Fibroblast of the aortic adventitia (primary cell): ENCODE results near the gene FOXRED2. TPM values are rescaled to one million over a fixed set of nuclear protein-coding genes. Genes with fewer than 3 reads are reported as not detected.
A peak's percentile ranks its signal among the peaks of the same experiment; 100 is the strongest.
"Not testable (repeated sequence)": the region's sequence is repeated elsewhere in the genome, so short reads cannot be mapped to it uniquely, and the experiment has no call there.

ENCODE experiments used
- DNase-seq: peaks from one replicate; pipeline ENCODE4 v3.0.0-alpha.2; 2010; ENCODE audit warnings: low read depth
- H3K4me3 ChIP-seq: 2 replicates; pipeline ENCODE4 v1.5.1; 2011; ENCODE audit warnings: low read depth, mild to moderate bottlenecking, control low read depth, low read length, moderate library complexity
- total RNA-seq: library from RNA; depleted of rRNA; stranded (reverse); fragments of >200 nt; gene quantifications from 2 replicates; pipeline ENCODE4 v1.2.3, GENCODE V29; 2012; ENCODE audit warnings: low replicate concordance
- TF ChIP-seq, protein P1 (sequence below): IDR thresholded peaks from 2 replicates; pipeline ENCODE4 v1.5.1; 2011; ENCODE audit warnings: mild to moderate bottlenecking, low read length, control low read depth, inconsistent platforms; ENCODE audit not compliant: insufficient read depth

The FOXRED2 gene
- total RNA-seq, 1 donor = 27.8 TPM

DNA sequence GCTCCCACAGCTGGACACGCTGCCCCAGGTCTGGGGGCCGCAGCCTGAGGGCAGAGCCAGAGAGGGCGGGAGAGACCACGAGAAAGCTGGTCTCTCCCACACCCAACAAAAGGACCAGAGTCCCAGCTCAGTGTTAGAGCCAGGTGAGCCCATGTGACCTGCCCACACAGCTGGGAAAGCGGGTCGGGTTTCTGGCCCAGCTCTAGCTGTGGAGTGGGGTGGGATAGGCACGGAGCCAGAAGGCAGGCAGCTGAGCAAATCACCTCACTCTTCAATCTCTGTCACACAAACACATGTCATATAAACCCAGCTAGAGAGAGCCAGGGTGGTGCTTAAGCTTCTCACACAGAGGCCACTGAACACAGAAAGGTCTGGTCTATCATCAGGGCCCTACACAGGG lies 29.9 kb upstream of the FOXRED2 start:
- no peak overlapping the region for H3K4me3 ChIP-seq
- DNase-seq = no peak
- TF ChIP-seq, protein P1, sequence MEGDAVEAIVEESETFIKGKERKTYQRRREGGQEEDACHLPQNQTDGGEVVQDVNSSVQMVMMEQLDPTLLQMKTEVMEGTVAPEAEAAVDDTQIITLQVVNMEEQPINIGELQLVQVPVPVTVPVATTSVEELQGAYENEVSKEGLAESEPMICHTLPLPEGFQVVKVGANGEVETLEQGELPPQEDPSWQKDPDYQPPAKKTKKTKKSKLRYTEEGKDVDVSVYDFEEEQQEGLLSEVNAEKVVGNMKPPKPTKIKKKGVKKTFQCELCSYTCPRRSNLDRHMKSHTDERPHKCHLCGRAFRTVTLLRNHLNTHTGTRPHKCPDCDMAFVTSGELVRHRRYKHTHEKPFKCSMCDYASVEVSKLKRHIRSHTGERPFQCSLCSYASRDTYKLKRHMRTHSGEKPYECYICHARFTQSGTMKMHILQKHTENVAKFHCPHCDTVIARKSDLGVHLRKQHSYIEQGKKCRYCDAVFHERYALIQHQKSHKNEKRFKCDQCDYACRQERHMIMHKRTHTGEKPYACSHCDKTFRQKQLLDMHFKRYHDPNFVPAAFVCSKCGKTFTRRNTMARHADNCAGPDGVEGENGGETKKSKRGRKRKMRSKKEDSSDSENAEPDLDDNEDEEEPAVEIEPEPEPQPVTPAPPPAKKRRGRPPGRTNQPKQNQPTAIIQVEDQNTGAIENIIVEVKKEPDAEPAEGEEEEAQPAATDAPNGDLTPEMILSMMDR = no peak

DNA sequence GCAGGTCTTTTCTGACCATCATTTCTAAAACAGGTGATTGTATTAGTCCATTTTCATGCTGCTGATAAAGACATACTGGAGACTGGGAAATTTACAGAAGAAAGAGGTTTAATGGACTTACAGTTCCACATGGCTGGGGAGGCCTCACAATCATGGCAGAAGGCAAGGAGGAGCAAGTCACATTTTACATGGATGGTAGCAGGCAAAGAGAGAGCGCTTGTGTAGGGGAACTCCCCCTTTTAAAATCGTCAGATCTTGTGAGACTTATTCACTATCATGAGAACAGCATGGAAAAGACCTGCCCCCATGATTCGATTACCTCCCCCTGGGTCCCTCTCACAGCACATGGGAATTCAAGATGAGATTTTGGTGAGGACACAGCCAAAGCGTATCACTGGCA lies 26.5 kb upstream of the FOXRED2 start:
- H3K4me3 ChIP-seq, DNase-seq: not testable (repeated sequence)

DNA sequence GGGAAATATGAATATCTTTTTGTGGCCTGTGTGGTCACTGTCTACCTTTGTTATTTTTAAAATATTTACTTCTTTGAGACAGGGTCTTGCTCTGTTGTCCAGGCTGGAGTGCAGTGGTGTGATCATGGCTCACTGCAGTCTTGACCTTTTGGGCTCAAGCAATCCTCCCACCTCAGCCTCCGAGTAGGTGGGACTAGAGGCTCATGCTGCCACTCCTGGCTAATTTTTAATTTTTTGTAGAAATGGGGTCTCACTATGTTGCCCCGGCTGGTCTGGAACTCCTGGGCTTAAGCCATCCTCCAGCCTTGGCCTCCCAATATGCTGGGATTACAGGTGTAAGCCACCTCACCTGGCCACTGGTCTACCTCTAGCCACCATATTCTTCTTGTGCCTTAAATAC lies 25.6 kb upstream of the FOXRED2 start:
- TF ChIP-seq, protein P1 = no peak
- DNase-seq = no peak
- H3K4me3 ChIP-seq = no peak overlapping the region

DNA sequence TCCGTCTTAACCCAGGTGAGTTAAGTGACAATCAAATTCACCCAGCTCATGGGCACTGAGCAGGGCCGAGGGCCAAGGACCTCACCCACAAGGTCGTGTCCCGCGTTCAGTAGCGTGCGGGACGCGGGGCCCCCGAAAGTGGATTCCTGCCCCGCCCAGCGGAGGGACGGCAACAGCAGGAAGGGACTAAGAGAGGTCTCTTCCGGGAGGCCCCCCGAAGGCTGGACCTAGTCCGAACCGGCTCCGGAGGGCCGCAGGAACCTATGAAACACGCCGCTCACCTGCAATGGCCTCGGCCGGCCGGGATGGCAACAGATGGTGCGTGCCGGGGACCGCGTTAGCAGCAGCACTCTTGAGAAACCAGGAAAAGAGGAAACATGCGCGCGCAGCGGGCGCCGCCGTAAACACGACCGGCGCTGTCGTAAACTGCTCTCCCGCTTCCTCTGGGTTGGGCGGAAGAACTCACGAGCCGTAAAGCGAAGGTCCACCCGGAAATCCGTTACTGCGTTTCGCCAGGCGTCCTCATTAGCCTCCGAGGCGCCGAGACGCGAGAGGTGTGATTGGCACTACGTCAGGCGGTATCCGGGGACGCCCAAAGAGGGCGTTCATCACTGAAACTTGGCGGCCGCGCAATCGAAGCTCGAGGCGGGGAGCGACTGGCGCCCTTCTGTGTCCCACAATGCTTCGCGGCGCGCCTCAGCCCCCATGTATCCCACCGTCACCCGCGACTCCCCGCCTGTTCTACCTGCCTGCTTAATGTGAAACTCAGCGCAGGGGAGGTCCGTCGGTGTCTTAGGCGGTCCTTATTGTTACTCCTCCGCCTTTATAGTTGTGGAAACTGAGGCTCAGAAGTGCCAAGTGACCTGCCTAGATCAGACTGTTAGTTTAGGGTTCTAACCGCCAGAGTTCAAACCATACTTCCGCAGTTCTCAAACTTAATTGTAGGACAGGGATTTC lies 22.2 kb upstream of the FOXRED2 start, which contains the start of gene EIF3D:
Gene EIF3D (minus strand): TSS at position 372 of the 957 bp plus-strand sequence. CDS start 3,045 bp downstream, outside the sequence.
- DNase-seq = peak; percentile 99
- TF ChIP-seq, protein P1 = no peak
- peak within 1 kb of the TSS; percentile 90 for H3K4me3 ChIP-seq

DNA sequence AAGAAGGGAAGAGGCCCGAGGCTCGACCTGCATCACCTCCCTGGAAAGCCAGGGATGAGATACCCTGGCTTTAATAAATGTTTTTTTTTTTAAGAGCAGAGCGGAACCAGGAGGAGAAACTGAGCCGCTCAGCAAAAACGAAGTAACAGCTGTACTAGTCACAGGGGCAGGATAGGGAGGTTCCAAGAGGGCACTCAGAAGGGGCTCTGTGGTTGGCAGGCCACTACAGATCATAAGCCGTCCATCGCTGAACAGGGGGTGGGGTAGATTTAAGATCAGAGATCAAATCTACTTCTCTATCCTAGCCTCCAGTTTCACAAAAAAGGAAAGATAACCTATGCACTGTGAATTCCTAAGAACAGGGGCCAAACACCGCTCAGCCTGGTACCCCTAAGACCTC lies 21.5 kb upstream of the FOXRED2 start:
- TF ChIP-seq, protein P1 = no peak
- H3K4me3 ChIP-seq = peak overlapping the region; percentile 90
- no peak for DNase-seq

DNA sequence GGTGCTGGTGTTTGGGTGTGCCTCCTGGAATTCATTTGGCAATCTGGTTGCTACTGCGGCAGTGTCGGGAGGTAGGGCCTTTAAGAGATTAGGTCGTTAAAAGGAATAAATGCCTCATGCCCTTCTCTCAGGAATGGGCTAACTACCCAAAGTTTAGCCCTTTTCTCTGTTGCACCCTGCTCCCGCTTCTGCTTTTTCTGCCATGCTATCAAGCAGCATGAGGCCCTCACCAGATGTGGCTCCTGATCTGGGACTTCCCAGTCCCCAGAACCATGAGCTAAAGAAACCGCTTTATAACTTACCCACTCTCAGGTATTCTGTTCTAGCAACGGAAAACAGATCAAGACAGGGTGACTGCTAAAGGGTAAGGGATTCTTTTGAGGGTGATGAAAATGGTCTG lies 15.8 kb upstream of the FOXRED2 start:
- DNase-seq = no peak
- no peak overlapping the region for H3K4me3 ChIP-seq
- TF ChIP-seq, protein P1 = no peak

DNA sequence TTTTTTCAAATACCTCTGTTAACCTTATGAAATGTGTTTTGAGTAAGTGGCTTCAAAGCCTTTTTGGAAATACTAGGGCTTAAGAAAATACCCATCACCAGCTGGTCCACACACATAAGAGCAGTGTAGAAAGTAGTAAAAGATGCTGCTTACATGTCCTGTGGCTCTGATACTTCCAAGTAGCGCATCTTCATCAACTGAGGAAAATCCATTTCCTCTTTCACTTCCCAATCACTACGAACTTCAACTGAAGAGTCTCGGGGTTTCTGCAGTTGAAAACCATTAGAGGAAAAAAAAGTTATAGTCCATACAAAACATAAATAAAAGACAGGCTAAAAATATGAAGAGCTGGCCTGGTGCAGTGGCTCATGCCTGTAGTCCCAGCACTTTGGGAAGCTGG lies 13.6 kb upstream of the FOXRED2 start:
- TF ChIP-seq, protein P1 = no peak
- DNase-seq = no peak
- H3K4me3 ChIP-seq = no peak overlapping the region

DNA sequence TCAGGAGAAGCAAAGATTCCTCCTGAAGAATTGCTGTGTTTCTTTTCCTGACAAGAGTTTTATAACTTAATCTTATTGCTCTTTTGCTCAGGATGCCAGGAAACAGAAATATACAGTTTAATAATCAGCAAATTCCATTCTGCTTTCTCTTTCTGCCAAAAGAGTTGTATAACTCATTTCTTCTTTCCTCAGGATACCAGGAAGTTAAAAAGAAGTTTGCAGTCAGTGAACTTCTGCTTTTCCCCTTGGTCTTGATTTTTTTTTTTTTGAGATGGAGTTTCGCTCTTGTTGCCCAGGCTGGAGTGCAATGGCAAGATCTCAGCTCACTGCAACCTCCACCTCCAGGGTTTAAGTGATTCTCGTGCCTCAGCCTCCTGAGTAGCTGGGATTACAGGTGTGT lies 13.1 kb upstream of the FOXRED2 start:
- H3K4me3 ChIP-seq, DNase-seq: not testable (repeated sequence)
